NOMO-1 (cell line): ENCODE data around the gene DDAH2.
A peak's percentile ranks its signal among the peaks of the same experiment; 100 is the strongest.

Experiments
- DNase-seq, 2 experiments: peaks; one replicate each; lab custom pipeline; 2025; ENCODE audit not compliant: unreplicated experiment in 2 of 2; lab: John Stamatoyannopoulos, UW

The DDAH2 gene

GRCh38 chr6:31728767-31729514, at the start of gene DDAH2:
Gene DDAH2 (minus strand): TSS chr6:31729299. CDS start chr6:31729161, 138 bp downstream.
- no peak for DNase-seq

- DNase-seq: no peak
Observed at GRCh38 chr6:31778193-31778592, 49.1 kb upstream of the DDAH2 start.

- DNase-seq: no peak
Observed at GRCh38 chr6:31777667-31778050, 48.6 kb upstream of the DDAH2 start.

- peak; percentile 33 to 68 for DNase-seq
Observed at GRCh38 chr6:31776989-31777666, 48.0 kb upstream of the DDAH2 start, which contains the start of gene VWA7. Gene VWA7 (minus strand): TSS chr6:31777328. CDS start chr6:31776779, 549 bp downstream.

- DNase-seq: peak in 1 of 2 experiments; percentile 25
Observed at GRCh38 chr6:31776485-31776988, 47.4 kb upstream of the DDAH2 start.

GRCh38 chr6:31775633-31776484, 46.8 kb upstream of the DDAH2 start:
- no peak for DNase-seq

- no peak for DNase-seq
Observed at GRCh38 chr6:31775184-31775583, 46.1 kb upstream of the DDAH2 start.

GRCh38 chr6:31771992-31772358, 42.9 kb upstream of the DDAH2 start:
- no peak for DNase-seq

GRCh38 chr6:31770860-31771259, 41.8 kb upstream of the DDAH2 start:
- no peak for DNase-seq

- DNase-seq: peak; percentile 53 to 89
Observed at GRCh38 chr6:31769684-31770371, 40.7 kb upstream of the DDAH2 start.

GRCh38 chr6:31768363-31769257, 39.5 kb upstream of the DDAH2 start:
- DNase-seq: peak in 1 of 2 experiments; percentile 49

GRCh38 chr6:31767096-31767645, 38.1 kb upstream of the DDAH2 start:
- DNase-seq: no peak

GRCh38 chr6:31765910-31766794, 37.1 kb upstream of the DDAH2 start:
- no peak for DNase-seq

- no peak for DNase-seq
Observed at GRCh38 chr6:31765559-31765909, 36.4 kb upstream of the DDAH2 start.

GRCh38 chr6:31764198-31764597, 35.1 kb upstream of the DDAH2 start:
- no peak for DNase-seq

- no peak for DNase-seq
Observed at GRCh38 chr6:31763619-31763940, 34.5 kb upstream of the DDAH2 start.

GRCh38 chr6:31762878-31763618, 33.9 kb upstream of the DDAH2 start:
- DNase-seq: no peak

GRCh38 chr6:31762356-31762755, 33.3 kb upstream of the DDAH2 start, which contains the start of gene SAPCD1:
Gene SAPCD1 (plus strand): TSS chr6:31762656. CDS start chr6:31763055, 399 bp downstream.
- no peak for DNase-seq
